OCI-LY3 (cell line): ENCODE results near the gene SND1.

Experiments used
- CTCF ChIP-seq: fragments of 200-600, 300-600 bp; sonication (generic); IDR thresholded peaks from 2 replicates; pipeline ENCODE4 v1.5.1; 2014; ENCODE audit warnings: antibody characterized with exemption, low read length, low read depth
- EZH2phosphoT487 ChIP-seq: fragments of 200-600 bp; shearing (Covaris generic); IDR thresholded peaks from 2 replicates; pipeline ENCODE4 v1.6.1; 2018; ENCODE audit warnings: antibody characterized with exemption, mixed run types, low read depth

- TF ChIP-seq CTCF (no peak), EZH2phosphoT487 (no peak)
Measured at GRCh38 chr7:128033246-128033645, 381.3 kb downstream of the SND1 start.
